T-helper 1 cell treated with Interleukin-12 subunit alpha and Interleukin-12 subunit beta and Interleukin-4 antibody, amounts not matched to agents 30 μg/mL and 1 μg/mL, for 36 hours (primary cell): ENCODE measurements around the gene SIAH3.
A peak's percentile ranks its signal among the peaks of the same experiment; 100 is the strongest.

Experiments
- H3K27ac Mint-ChIP-seq: one replicate; pipeline ENCODE4 v1.8.0; 2021; ENCODE audit warnings: mild to moderate bottlenecking, mixed read lengths
- H3K27me3 Mint-ChIP-seq: one replicate; pipeline ENCODE4 v1.8.0; 2021; ENCODE audit warnings: low read depth, mixed read lengths
- H3K36me3 Mint-ChIP-seq: one replicate; pipeline ENCODE4 v1.8.0; 2021; ENCODE audit warnings: low read depth, mixed read lengths
- H3K4me1 Mint-ChIP-seq: one replicate; pipeline ENCODE4 v1.8.0; 2021; ENCODE audit warnings: low read depth, mixed read lengths
- H3K4me3 Mint-ChIP-seq: one replicate; pipeline ENCODE4 v1.8.0; 2021; ENCODE audit warnings: mild to moderate bottlenecking, moderate library complexity, mixed read lengths
- H3K9me3 Mint-ChIP-seq: one replicate; pipeline ENCODE4 v1.8.0; 2021; ENCODE audit warnings: mixed read lengths

The SIAH3 gene

GRCh38 chr13:45847554-45848224, 3.9 kb downstream of the SIAH3 start:
- H3K27me3 Mint-ChIP-seq = peaks cover 42% of the 10 kb centered on the region

GRCh38 chr13:45846681-45847080, 4.9 kb downstream of the SIAH3 start:
- no peak overlapping the region for H3K4me3 Mint-ChIP-seq
- no peaks in the 10 kb centered on the region for H3K36me3 Mint-ChIP-seq
- peaks cover 32% of the 10 kb centered on the region for H3K27me3 Mint-ChIP-seq
- H3K9me3 Mint-ChIP-seq = no peaks in the 10 kb centered on the region
- H3K4me1 Mint-ChIP-seq = peaks cover 35% of the 10 kb centered on the region
- no peak overlapping the region for H3K27ac Mint-ChIP-seq

More at GRCh38 chr13:45847554-45848224, 3.9 kb downstream of the SIAH3 start:
- H3K36me3 Mint-ChIP-seq = no peaks in the 10 kb centered on the region
- H3K9me3 Mint-ChIP-seq = no peaks in the 10 kb centered on the region
- peaks cover 36% of the 10 kb centered on the region for H3K4me1 Mint-ChIP-seq
- no peak overlapping the region for H3K27ac Mint-ChIP-seq
- peak overlapping the region; percentile 64 for H3K4me3 Mint-ChIP-seq

GRCh38 chr13:45838171-45838745, 13.3 kb downstream of the SIAH3 start:
- H3K4me1 Mint-ChIP-seq = no peaks in the 10 kb centered on the region
- no peak overlapping the region for H3K27ac Mint-ChIP-seq
- H3K36me3 Mint-ChIP-seq = no peaks in the 10 kb centered on the region
- no peak overlapping the region for H3K4me3 Mint-ChIP-seq
- H3K27me3 Mint-ChIP-seq = no peaks in the 10 kb centered on the region
- no peaks in the 10 kb centered on the region for H3K9me3 Mint-ChIP-seq

GRCh38 chr13:45837111-45837510, 14.4 kb downstream of the SIAH3 start:
- Mint-ChIP-seq H3K36me3 (no peaks in the 10 kb centered on the region), H3K9me3 (no peaks in the 10 kb centered on the region), H3K4me3 (no peak overlapping the region), H3K27me3 (no peaks in the 10 kb centered on the region), H3K4me1 (no peaks in the 10 kb centered on the region), H3K27ac (no peak overlapping the region)

- Mint-ChIP-seq H3K9me3 (no peaks in the 10 kb centered on the region), H3K36me3 (no peaks in the 10 kb centered on the region), H3K4me1 (no peaks in the 10 kb centered on the region), H3K4me3 (no peak overlapping the region), H3K27me3 (no peaks in the 10 kb centered on the region), H3K27ac (no peak overlapping the region)
Observed at GRCh38 chr13:45834411-45834994, 17.1 kb downstream of the SIAH3 start.

- Mint-ChIP-seq H3K27me3 (no peaks in the 10 kb centered on the region), H3K27ac (no peak overlapping the region), H3K9me3 (no peaks in the 10 kb centered on the region), H3K36me3 (no peaks in the 10 kb centered on the region), H3K4me1 (no peaks in the 10 kb centered on the region), H3K4me3 (no peak overlapping the region)
Observed at GRCh38 chr13:45833663-45834375, 17.7 kb downstream of the SIAH3 start.

- no peaks in the 10 kb centered on the region for H3K4me1 Mint-ChIP-seq
- H3K9me3 Mint-ChIP-seq = no peaks in the 10 kb centered on the region
- no peaks in the 10 kb centered on the region for H3K36me3 Mint-ChIP-seq
- no peak overlapping the region for H3K4me3 Mint-ChIP-seq
- no peaks in the 10 kb centered on the region for H3K27me3 Mint-ChIP-seq
- H3K27ac Mint-ChIP-seq = no peak overlapping the region
Observed at GRCh38 chr13:45833242-45833641, 18.3 kb downstream of the SIAH3 start.

GRCh38 chr13:45831851-45832250, 19.7 kb downstream of the SIAH3 start:
- no peaks in the 10 kb centered on the region for H3K4me1 Mint-ChIP-seq
- H3K36me3 Mint-ChIP-seq = no peaks in the 10 kb centered on the region
- H3K27me3 Mint-ChIP-seq = no peaks in the 10 kb centered on the region
- no peaks in the 10 kb centered on the region for H3K9me3 Mint-ChIP-seq
- no peak overlapping the region for H3K27ac Mint-ChIP-seq
- H3K4me3 Mint-ChIP-seq = no peak overlapping the region

GRCh38 chr13:45830121-45830520, 21.4 kb downstream of the SIAH3 start:
- H3K4me1 Mint-ChIP-seq = no peaks in the 10 kb centered on the region
- no peak overlapping the region for H3K4me3 Mint-ChIP-seq
- no peaks in the 10 kb centered on the region for H3K27me3 Mint-ChIP-seq
- H3K9me3 Mint-ChIP-seq = no peaks in the 10 kb centered on the region
- H3K27ac Mint-ChIP-seq = no peak overlapping the region
- no peaks in the 10 kb centered on the region for H3K36me3 Mint-ChIP-seq

GRCh38 chr13:45828256-45828968, 23.1 kb downstream of the SIAH3 start:
- Mint-ChIP-seq H3K4me1 (no peaks in the 10 kb centered on the region), H3K36me3 (no peaks in the 10 kb centered on the region), H3K9me3 (no peaks in the 10 kb centered on the region), H3K27me3 (no peaks in the 10 kb centered on the region), H3K4me3 (no peak overlapping the region), H3K27ac (no peak overlapping the region)

GRCh38 chr13:45827318-45827717, 24.2 kb downstream of the SIAH3 start:
- no peaks in the 10 kb centered on the region for H3K4me1 Mint-ChIP-seq
- H3K9me3 Mint-ChIP-seq = no peaks in the 10 kb centered on the region
- no peaks in the 10 kb centered on the region for H3K36me3 Mint-ChIP-seq
- H3K27me3 Mint-ChIP-seq = no peaks in the 10 kb centered on the region
- no peak overlapping the region for H3K27ac Mint-ChIP-seq
- H3K4me3 Mint-ChIP-seq = no peak overlapping the region

GRCh38 chr13:45826731-45827130, 24.8 kb downstream of the SIAH3 start:
- Mint-ChIP-seq H3K4me3 (no peak overlapping the region), H3K27ac (no peak overlapping the region), H3K27me3 (no peaks in the 10 kb centered on the region), H3K9me3 (no peaks in the 10 kb centered on the region), H3K4me1 (no peaks in the 10 kb centered on the region), H3K36me3 (no peaks in the 10 kb centered on the region)

GRCh38 chr13:45825387-45825650, 26.2 kb downstream of the SIAH3 start:
- no peaks in the 10 kb centered on the region for H3K4me1 Mint-ChIP-seq
- H3K27me3 Mint-ChIP-seq = no peaks in the 10 kb centered on the region
- no peak overlapping the region for H3K4me3 Mint-ChIP-seq
- no peak overlapping the region for H3K27ac Mint-ChIP-seq
- H3K36me3 Mint-ChIP-seq = no peaks in the 10 kb centered on the region
- no peaks in the 10 kb centered on the region for H3K9me3 Mint-ChIP-seq

GRCh38 chr13:45823583-45823982, 28.0 kb downstream of the SIAH3 start:
- Mint-ChIP-seq H3K27me3 (no peaks in the 10 kb centered on the region), H3K27ac (no peak overlapping the region), H3K36me3 (no peaks in the 10 kb centered on the region), H3K9me3 (no peaks in the 10 kb centered on the region), H3K4me1 (no peaks in the 10 kb centered on the region), H3K4me3 (no peak overlapping the region)
